HG02759 (cell line): ENCODE measurements around the gene CLCNKA.

ENCODE experiments used
- ATAC-seq: cut with Tn5 transposase; IDR thresholded peaks from one replicate; pipeline ENCODE4 v1.9.1; 2021; ENCODE audit warnings: mild to moderate bottlenecking, moderate library complexity; ENCODE audit not compliant: unreplicated experiment

CLCNKA gene

GRCh38 chr1:16076031-16076864 lies 54.4 kb downstream of the CLCNKA start:
- ATAC-seq = no peak

- ATAC-seq = no peak
These were observed 55.0 kb downstream of the CLCNKA start for GRCh38 chr1:16076865-16077238.

GRCh38 chr1:16077406-16078245 lies 55.8 kb downstream of the CLCNKA start:
- ATAC-seq = no peak

- ATAC-seq = no peak
These were observed 57.3 kb downstream of the CLCNKA start for GRCh38 chr1:16078925-16079656.

GRCh38 chr1:16080422-16081150 lies 58.8 kb downstream of the CLCNKA start:
- ATAC-seq = no peak

GRCh38 chr1:16081636-16082035 lies 59.8 kb downstream of the CLCNKA start:
- ATAC-seq = no peak

- ATAC-seq = no peak
These were observed 60.6 kb downstream of the CLCNKA start for GRCh38 chr1:16082283-16083038.

- no peak for ATAC-seq
These were observed 61.6 kb downstream of the CLCNKA start for GRCh38 chr1:16083486-16083885.
